Kidney (tissue), 14 donors: ENCODE results near the gene KIF3A. TPM values are rescaled to one million over a fixed set of nuclear protein-coding genes. Genes with fewer than 3 reads are reported as not detected.

Source experiments
- DNase-seq, 5 donors: peaks; one replicate each; pipeline ENCODE4 v3.0.0-alpha.2; 2013 to 2020
- FAIRE-seq: peaks from 2 replicates; lab custom pipeline; 2012; peaks lifted over from hg19 to GRCh38; lab: Jason Lieb, UNC
- H3K27ac ChIP-seq, 2 donors: one replicate each; pipeline ENCODE4 v1.7.0; 2013; ENCODE audit warnings: low read depth in 2 of 2, low read length in 2 of 2, inconsistent platforms in 1 of 2
- H3K27me3 ChIP-seq: one replicate; pipeline ENCODE4 v1.7.1; 2013; ENCODE audit warnings: low read length, inconsistent platforms; ENCODE audit not compliant: control insufficient read depth, insufficient read depth
- H3K36me3 ChIP-seq, 3 donors: one replicate each; pipeline versions ENCODE4 v1.7.0 to v1.7.1; 2013; ENCODE audit warnings: low read length in 3 of 3, control low read depth in 1 of 3, inconsistent platforms in 1 of 3; ENCODE audit not compliant: insufficient read depth in 3 of 3, control insufficient read depth in 2 of 3
- H3K4me1 ChIP-seq, 3 donors: one replicate each; pipeline versions ENCODE4 v1.7.0 to v1.7.1; 2013; ENCODE audit warnings: low read length in 3 of 3, inconsistent platforms in 1 of 3, low read depth in 1 of 3; ENCODE audit not compliant: control insufficient read depth in 2 of 3, insufficient read depth in 2 of 3
- H3K4me3 ChIP-seq, 3 donors: one replicate each; pipeline versions ENCODE4 v1.7.0 to v1.8.1; 2013; ENCODE audit warnings: low read length in 3 of 3, control low read depth in 1 of 3, inconsistent platforms in 1 of 3
- H3K9ac ChIP-seq, 3 donors: one replicate each; pipeline versions ENCODE4 v1.7.0 to v1.7.1; 2013; ENCODE audit warnings: low read length in 3 of 3, control low read depth in 1 of 3, inconsistent platforms in 1 of 3
- H3K9me3 ChIP-seq, 3 donors: one replicate each; pipeline versions ENCODE4 v1.7.0 to v1.7.1; 2013; ENCODE audit warnings: low read length in 3 of 3, control low read depth in 1 of 3, inconsistent platforms in 1 of 3; ENCODE audit not compliant: control insufficient read depth in 2 of 3, insufficient read depth in 1 of 3
- CTCF ChIP-seq: IDR thresholded peaks from 3 replicates; pipeline ENCODE4 v1.5.1; 2012; ENCODE audit warnings: mild to moderate bottlenecking, moderate library complexity, borderline replicate concordance; ENCODE audit not compliant: insufficient read depth; ENCODE audit errors: extremely low read depth
- intact Hi-C: fragments of 100-400 bp; cut with DNase I; formaldehyde crosslinking; loops from one replicate; pipeline ENCODE4 v1.11.1; 2022
- polyA plus RNA-seq: library from polyadenylated mRNA; stranded (reverse); fragments of 350-450 nt; fragmentation: Illumina TruSeq; extraction: RNeasy Lipid Tissue Mini Kit (QIAGEN cat#74804); gene quantifications from one replicate; pipeline ENCODE4 v1.2.3, GENCODE V29; 2014; ENCODE audit warnings: low read depth, low replicate concordance; ENCODE audit not compliant: insufficient read depth
- total RNA-seq: library from RNA; stranded (reverse); fragmentation: NEBNext Ultra II Directional; extraction: Animal tissue kit (Norgen Biotek cat#: 25700); gene quantifications from one replicate; pipeline ENCODE4 v1.2.1, GENCODE V29; 2021
- donor health status: control.
- donor health status: control.
- donor health status: control.
- donor health status: control.
- donor health status: control.
- donor health status: DM: yes; HTN: yes; CAD: no.
- donor health status: Normal renal cell carcinoma (clear cell type).

Gene KIF3A
- total and polyA plus RNA-seq, 2 donors from 2014 or later, result 7.1 to 13.9 TPM

- intact Hi-C loops, result no loop called here
- TF ChIP-seq CTCF, result no peak
- Histone ChIP-seq H3K36me3 (no peaks in the 10 kb centered on the region), H3K9ac (no peak overlapping the region), H3K4me3 (no peak overlapping the region), H3K27ac (no peak overlapping the region), H3K27me3 (peaks cover 5% of the 10 kb centered on the region), H3K4me1 (peaks cover 0 to 16% (median 4%) of the 10 kb centered on the region in 3 donors), H3K9me3 (no peaks in the 10 kb centered on the region)
- no peak for DNase-seq
- FAIRE-seq, result no peak
Observed at GRCh38 chr5:132751444-132751843, 14.1 kb upstream of the KIF3A start.

- Histone ChIP-seq H3K9ac (no peak overlapping the region), H3K36me3 (no peaks in the 10 kb centered on the region), H3K27ac (no peak overlapping the region), H3K4me1 (peaks cover 0 to 16% (median 4%) of the 10 kb centered on the region in 3 donors), H3K9me3 (no peaks in the 10 kb centered on the region), H3K4me3 (no peak overlapping the region), H3K27me3 (peaks cover 12% of the 10 kb centered on the region)
- DNase-seq, result no peak
- intact Hi-C loops, result no loop called here
- FAIRE-seq, result no peak
- TF ChIP-seq CTCF, result no peak
Observed at GRCh38 chr5:132750471-132751230, 13.3 kb upstream of the KIF3A start.

- no peaks in the 10 kb centered on the region for H3K9me3 ChIP-seq
- no peaks in the 10 kb centered on the region for H3K36me3 ChIP-seq
- H3K4me1 ChIP-seq, result peaks cover 0 to 16% (median 4%) of the 10 kb centered on the region in 3 donors
- FAIRE-seq (no peak), DNase-seq (no peak)
- intact Hi-C loops, result no loop called here
- TF ChIP-seq CTCF, result no peak
- H3K9ac ChIP-seq, result no peak overlapping the region
- no peak overlapping the region for H3K27ac ChIP-seq
- H3K4me3 ChIP-seq, result no peak overlapping the region
- H3K27me3 ChIP-seq, result peaks cover 12% of the 10 kb centered on the region
Observed at GRCh38 chr5:132749506-132749905, 12.2 kb upstream of the KIF3A start.
